Stimulated activated CD8-positive, alpha-beta memory T cell treated with anti-CD3 and anti-CD28 coated beads, Interleukin-4, amount 100 ng/mL, for 1 hour (primary cell): ENCODE measurements around the gene PRKAB2.
"Not testable (repeated sequence)": the region's sequence is repeated elsewhere in the genome, so short reads cannot be mapped to it uniquely, and the experiment has no call there.

Experiments used
- DNase-seq, 2 donors: peaks; one replicate each; pipeline ENCODE4 v3.0.0-alpha.2; 2020; ENCODE audit warnings: low read depth in 2 of 2, low spot score in 1 of 2

The PRKAB2 gene

GRCh38 chr1:147177611-147178380 lies 5.5 kb upstream of the PRKAB2 start:
- no peak for DNase-seq

DNA sequence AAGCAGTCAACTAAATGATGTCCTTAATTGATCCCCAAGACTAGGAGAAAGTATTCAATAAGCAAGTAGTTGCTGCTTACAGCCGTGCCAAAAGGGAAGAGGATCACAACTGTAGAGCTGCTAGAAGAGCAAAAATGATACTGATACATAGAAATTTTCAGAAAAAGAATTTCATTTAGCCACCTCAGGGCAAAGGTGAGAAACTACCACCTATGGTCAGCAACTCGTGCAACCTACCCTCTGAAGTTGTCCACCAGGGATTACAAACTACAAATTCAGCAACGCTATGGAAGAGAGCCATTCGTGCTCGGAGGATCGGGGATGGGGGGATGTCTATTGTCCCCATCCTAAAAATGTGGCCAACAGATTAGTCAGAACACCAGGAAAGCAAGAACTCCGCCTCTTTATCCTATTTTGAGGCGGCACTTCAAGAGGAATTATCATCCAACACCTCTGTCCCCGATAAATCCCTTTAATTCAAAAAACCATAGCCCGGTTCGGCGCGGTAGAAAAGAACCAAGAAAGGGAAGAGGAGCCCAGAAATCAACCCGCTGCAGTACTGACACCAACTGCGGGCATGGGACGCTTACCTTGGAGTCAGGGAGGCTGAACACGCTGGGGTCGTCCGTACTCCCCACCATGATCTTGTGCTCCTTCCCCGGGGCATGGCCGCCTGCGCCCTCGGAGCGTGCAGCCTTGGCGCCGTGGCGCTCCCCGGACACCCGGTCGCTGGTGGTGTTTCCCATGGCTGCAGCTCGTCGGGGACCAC lies 687 bp downstream of the PRKAB2 start:
- DNase-seq = no peak

DNA sequence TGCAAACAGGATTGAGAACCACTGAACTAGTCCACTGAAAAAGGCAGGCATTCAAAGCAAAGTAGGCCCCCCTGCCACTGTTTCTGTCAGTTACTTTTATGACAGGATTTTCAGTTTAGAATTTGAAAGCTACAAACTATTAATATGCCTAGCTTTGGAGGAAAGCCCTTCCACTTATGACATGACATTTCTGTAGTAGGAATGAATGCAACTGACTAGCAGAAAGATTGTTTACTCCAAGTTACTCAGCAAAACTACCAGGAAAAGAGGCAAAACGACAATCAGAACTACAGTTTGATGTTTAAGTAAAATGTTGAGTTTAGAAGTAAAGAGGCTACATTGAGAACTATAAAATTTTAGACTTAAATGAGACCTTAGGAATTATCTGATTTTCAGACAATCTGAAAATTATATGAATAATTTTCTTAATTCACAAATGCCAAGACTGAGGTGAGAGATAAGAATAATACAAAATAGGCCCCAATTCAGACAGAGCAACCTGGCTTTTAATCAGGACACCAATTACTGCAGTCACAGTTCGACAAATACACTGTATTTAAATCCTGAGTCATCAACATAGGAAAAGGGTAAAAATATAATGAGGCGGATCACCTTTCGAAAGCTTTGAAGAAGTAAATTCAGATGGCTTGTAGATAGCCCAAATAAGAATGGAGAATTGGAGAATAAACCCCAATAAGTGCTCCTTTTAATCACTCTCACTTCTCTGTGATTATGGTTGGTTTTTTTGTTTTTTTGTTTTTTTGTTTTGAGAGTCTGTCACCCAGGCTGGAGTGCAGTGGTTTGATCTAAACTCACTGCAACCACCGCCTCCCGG lies 2.2 kb downstream of the PRKAB2 start:
- DNase-seq = no peak

DNA sequence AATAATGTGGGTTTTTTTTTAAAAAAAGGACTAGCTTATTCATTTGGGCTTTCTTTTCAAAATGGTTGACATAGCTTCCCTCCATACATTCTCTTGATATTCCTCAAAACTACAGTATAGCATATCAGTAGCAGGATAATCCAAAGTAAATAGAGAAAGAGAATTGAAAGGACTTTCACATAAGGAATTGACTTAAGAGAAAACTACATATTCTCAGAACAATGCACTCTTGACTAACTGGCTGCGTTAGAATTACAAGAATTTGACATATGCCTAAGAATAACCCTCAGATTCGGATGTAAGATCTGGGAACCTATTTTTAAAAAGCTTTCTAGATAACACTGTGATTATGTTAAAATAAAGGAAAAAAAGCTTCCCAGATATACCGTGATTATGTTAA lies 3.1 kb downstream of the PRKAB2 start:
- DNase-seq = no peak

DNA sequence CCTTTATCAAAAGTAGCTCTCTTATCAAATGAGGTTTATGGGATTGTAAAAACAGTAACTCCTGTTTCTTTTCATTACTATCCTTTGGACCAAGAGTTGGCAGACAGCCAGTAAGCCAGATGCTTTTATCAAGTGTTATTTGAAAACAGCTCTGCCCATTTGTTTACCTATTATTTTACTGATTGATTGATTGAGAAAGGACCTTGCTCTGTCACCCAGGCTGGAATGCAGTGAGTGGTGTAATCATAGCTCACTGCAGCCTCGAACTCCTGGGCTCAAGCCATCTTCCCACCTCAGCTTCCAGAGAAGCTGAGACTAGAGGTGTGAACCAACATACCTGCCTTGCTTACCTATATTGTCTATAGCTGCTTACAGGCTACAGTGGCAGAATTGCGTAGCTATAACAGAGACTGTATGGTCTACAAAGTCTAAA lies 3.6 kb downstream of the PRKAB2 start:
- DNase-seq = no peak

DNA sequence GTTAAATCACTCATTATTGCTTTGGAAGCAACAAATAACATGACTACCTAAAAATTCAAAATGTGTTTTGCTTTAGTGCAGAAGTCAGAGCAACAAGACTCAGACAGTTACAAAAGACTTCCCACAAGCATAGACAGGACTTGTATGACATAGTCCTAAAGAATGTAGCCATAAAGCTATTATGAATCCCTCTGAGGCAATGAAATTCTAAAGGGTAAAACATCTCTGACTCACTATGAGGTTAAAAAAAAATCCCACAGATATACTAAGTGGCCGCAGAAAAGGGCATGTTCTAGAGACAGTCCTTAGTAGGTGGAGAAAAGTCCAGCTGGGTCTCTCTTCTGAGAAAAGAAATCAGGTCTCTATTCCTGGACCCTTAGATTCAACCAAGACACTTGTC lies 4.9 kb downstream of the PRKAB2 start:
- DNase-seq = no peak

DNA sequence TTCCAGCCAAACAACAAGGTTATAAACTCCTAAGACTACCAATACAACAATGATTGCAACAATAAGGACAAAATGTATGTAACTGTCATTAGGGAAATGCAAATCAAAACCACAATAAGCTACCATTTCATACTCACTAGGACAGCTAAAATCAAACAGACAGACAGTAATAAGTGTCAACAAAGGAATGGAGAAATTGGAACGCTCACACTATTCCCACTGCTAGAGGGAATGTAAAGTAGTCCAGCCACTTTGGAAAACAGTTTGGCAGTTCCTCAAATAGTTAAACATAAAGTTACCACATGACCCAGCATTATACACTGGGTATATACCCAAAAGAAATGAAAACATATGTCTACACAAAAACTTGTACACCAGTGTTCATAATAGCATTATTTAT lies 9.3 kb downstream of the PRKAB2 start:
- DNase-seq = no peak

GRCh38 chr1:147162093-147162492 lies 10.2 kb downstream of the PRKAB2 start:
- DNase-seq = no peak

GRCh38 chr1:147157116-147157515 lies 15.2 kb downstream of the PRKAB2 start:
- not testable (repeated sequence) for DNase-seq

GRCh38 chr1:147156642-147157041 lies 15.6 kb downstream of the PRKAB2 start:
- DNase-seq = no peak

DNA sequence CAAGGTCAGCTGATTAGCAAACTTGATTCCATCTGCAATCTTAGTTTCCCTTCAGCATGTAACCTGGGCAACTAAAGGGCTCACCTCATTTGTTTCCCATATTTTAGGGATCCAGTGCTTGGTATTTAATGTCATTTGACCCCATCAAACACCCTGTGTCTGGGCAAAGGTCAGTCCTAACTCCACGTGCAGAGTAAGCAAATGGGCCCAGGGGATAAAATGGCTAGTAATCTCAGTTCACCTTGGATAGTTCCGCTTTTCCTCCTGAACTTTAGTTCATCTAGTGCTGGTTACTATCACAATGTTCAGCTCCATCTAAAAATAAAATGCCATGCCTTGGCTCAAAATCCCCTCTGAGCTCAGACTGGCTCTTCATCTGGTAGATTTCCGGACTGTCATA lies 19.5 kb downstream of the PRKAB2 start:
- DNase-seq = no peak

- no peak for DNase-seq
Measured at GRCh38 chr1:147151244-147151643, 21.0 kb downstream of the PRKAB2 start.

- no peak for DNase-seq
Measured at GRCh38 chr1:147142886-147143285, 29.4 kb downstream of the PRKAB2 start.

DNA sequence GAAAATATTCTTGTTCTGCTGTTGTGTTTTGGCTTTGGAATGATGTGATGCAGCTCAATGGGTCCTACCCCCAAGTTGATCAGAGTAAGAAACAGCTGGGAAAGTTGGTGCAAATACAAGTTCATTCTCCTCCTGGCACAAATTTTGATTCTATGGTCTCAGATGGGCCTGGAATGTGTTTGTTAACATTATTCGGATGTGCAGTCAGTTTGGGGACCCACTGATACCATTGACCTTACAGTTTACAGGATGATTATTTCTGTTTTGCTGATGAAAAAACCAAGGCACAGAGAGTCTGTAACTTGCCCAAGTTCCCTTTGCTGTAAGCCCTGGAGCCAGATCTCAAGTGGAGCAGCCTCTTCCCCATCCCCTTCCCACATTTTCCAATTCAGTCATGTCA lies 41.5 kb downstream of the PRKAB2 start:
- DNase-seq = not testable (repeated sequence)

DNA sequence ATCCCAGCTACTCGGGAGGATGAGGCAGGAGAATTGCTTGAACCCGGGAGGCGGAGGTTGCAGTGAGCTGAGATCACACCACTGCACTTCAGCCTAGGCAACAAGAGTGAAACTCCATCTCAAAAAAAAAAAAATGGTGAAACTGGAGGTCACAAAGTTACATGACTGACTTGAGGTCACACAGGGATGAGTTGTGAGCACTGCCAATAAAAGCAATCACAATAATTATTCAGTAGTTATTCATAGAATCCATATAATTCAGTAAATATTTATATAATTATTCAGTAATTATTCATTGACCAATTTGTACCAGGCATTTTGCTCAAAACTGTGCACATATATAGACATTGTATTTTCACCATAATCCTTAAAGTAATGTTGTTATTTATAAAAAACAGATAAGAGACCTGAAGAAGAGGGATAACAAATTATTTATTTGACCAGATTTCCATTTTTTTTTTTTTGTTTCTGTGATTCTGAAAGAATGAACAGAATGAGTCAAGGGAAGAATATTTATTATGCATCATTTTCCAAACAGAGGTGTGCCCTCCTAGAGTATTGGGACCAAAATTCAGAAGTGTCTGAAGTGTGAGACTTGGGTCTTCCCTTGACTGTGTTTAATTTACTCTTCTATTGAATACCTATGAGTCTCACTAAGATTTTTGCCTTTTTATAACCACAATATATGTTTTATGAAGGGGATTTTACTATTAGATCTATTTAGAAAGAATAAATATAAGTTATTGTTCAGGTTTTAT lies 43.0 kb downstream of the PRKAB2 start:
- no peak for DNase-seq

GRCh38 chr1:147124266-147124665 lies 48.0 kb downstream of the PRKAB2 start:
- DNase-seq = no peak

DNA sequence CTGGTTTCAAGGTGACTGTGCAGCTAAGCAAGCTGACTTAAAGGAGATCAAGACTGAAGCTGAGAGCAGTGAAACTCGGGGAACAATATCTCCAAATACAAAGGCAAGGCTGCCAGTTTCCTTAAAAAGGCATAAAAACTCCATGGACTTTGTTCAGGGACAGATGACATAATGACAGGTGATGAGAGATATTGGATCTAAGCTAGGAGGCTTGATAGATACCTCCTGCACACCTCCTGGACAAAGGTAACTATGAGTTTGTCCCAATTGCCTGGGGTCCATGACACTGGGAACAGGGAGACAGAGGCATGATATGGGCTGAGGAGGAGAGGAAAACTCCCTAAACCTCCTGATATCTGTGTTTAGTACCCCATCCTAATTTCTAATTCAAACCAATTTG lies 55.2 kb downstream of the PRKAB2 start:
- DNase-seq = no peak

- no peak for DNase-seq
Measured at GRCh38 chr1:147115496-147115895, 56.8 kb downstream of the PRKAB2 start.

GRCh38 chr1:147115079-147115478 lies 57.2 kb downstream of the PRKAB2 start:
- not testable (repeated sequence) for DNase-seq

DNA sequence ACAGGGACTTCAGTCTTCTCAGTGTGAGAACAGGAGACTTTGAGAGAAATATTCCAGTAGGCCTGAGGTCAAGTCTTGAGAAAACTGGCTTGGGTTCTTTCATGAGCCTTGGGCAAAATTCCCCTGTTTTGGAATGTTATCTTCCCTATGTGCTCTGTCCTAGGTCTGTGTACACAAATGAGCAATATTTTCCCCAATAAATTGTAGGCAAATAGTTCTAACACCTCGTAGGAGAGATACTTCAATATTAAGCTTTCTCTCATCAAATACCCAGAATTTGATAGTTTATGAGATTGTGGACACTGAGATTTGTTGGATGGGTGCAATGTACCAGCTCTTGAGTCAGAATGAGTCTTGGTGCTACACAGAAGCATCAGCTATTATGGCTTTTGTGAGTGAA lies 57.9 kb downstream of the PRKAB2 start:
- DNase-seq = not testable (repeated sequence)
